Ishikawa (cell line): Measurements from ENCODE around the gene RAD51C.

Experiments used
- CEBPB ChIP-seq: IDR thresholded peaks from 2 replicates; pipeline ENCODE4 v1.6.1; 2012
- CREB1 ChIP-seq: IDR thresholded peaks from 2 replicates; pipeline ENCODE4 v1.6.1; 2012; ENCODE audit warnings: low read depth
- EGR1 ChIP-seq: IDR thresholded peaks from 2 replicates; pipeline ENCODE4 v1.6.1; 2012
- EP300 ChIP-seq: IDR thresholded peaks from 2 replicates; pipeline ENCODE4 v1.6.1; 2012; ENCODE audit warnings: borderline replicate concordance
- FOXM1 ChIP-seq: IDR thresholded peaks from 2 replicates; pipeline ENCODE4 v1.6.1; 2012; ENCODE audit warnings: low read depth, borderline replicate concordance
- NFIC ChIP-seq: IDR thresholded peaks from 2 replicates; pipeline ENCODE4 v1.6.1; 2012
- RAD21 ChIP-seq: IDR thresholded peaks from 2 replicates; pipeline ENCODE4 v1.6.1; 2012; ENCODE audit warnings: low read depth
- TAF1 ChIP-seq: IDR thresholded peaks from 2 replicates; pipeline ENCODE4 v1.6.1; 2012; ENCODE audit warnings: low read depth, mild to moderate bottlenecking
- TCF12 ChIP-seq: IDR thresholded peaks from 2 replicates; pipeline ENCODE4 v1.6.1; 2012; ENCODE audit warnings: low read depth
- TEAD4 ChIP-seq: IDR thresholded peaks from 2 replicates; pipeline ENCODE4 v1.6.1; 2012
- YY1 ChIP-seq: IDR thresholded peaks from 2 replicates; pipeline ENCODE4 v1.6.1; 2012; ENCODE audit warnings: low read depth
- ZBTB7A ChIP-seq: IDR thresholded peaks from 2 replicates; pipeline ENCODE4 v1.6.1; 2012; ENCODE audit warnings: low read depth
- TF ChIP-seq, protein P1 (sequence below): IDR thresholded peaks from 2 replicates; pipeline ENCODE4 v1.6.1; 2012; ENCODE audit warnings: low read depth, mild to moderate bottlenecking
- TF ChIP-seq, protein P2 (sequence below): IDR thresholded peaks from 2 replicates; pipeline ENCODE4 v1.6.1; 2012
- TF ChIP-seq, protein P3 (sequence below): IDR thresholded peaks from 2 replicates; pipeline ENCODE4 v1.6.1; 2012

RAD51C gene

DNA sequence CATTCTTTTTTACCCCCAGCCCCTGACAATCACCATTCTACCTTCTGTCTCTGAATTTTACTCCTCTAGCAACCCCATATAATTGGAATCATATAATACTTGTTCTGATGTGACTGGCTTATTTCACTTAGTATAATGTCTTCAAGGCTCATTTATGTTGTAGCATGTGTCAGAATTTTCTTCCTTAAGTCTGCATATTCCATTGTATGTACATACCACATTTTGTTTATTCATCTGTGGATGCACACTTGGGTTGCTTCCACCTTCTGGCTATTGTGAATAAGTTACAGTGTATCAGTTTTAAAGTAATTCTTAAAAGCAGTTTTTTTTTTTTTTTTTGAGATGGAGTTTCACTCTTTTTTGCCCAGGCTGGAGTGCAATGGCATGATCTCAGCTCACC lies 38.5 kb downstream of the RAD51C start:
- TF ChIP-seq CREB1 (no peak), YY1 (no peak), TEAD4 (no peak), CEBPB (no peak), TCF12 (no peak), NFIC (no peak)

DNA sequence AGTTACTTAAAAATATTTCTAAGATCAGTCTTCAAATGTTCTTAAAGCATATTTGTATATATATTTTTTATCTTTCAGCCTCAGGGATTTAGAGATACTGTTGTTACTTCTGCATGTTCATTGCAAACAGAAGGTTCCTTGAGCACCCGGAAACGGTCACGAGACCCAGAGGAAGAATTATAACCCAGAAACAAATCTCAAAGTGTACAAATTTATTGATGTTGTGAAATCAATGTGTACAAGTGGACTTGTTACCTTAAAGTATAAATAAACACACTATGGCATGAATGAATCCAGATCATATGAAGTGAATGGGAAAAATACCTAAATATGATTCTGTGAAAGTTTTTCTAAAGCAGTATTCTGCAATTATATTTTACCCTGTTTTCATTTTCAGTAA lies 41.6 kb downstream of the RAD51C start:
- TF ChIP-seq EP300 (no peak), CREB1 (no peak), EGR1 (no peak), FOXM1 (no peak), CEBPB (no peak), ZBTB7A (no peak), TEAD4 (no peak), TAF1 (no peak)
- TF ChIP-seq, protein P1, sequence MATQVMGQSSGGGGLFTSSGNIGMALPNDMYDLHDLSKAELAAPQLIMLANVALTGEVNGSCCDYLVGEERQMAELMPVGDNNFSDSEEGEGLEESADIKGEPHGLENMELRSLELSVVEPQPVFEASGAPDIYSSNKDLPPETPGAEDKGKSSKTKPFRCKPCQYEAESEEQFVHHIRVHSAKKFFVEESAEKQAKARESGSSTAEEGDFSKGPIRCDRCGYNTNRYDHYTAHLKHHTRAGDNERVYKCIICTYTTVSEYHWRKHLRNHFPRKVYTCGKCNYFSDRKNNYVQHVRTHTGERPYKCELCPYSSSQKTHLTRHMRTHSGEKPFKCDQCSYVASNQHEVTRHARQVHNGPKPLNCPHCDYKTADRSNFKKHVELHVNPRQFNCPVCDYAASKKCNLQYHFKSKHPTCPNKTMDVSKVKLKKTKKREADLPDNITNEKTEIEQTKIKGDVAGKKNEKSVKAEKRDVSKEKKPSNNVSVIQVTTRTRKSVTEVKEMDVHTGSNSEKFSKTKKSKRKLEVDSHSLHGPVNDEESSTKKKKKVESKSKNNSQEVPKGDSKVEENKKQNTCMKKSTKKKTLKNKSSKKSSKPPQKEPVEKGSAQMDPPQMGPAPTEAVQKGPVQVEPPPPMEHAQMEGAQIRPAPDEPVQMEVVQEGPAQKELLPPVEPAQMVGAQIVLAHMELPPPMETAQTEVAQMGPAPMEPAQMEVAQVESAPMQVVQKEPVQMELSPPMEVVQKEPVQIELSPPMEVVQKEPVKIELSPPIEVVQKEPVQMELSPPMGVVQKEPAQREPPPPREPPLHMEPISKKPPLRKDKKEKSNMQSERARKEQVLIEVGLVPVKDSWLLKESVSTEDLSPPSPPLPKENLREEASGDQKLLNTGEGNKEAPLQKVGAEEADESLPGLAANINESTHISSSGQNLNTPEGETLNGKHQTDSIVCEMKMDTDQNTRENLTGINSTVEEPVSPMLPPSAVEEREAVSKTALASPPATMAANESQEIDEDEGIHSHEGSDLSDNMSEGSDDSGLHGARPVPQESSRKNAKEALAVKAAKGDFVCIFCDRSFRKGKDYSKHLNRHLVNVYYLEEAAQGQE = no peak
- TF ChIP-seq, protein P2, sequence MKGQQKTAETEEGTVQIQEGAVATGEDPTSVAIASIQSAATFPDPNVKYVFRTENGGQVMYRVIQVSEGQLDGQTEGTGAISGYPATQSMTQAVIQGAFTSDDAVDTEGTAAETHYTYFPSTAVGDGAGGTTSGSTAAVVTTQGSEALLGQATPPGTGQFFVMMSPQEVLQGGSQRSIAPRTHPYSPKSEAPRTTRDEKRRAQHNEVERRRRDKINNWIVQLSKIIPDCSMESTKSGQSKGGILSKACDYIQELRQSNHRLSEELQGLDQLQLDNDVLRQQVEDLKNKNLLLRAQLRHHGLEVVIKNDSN = no peak

DNA sequence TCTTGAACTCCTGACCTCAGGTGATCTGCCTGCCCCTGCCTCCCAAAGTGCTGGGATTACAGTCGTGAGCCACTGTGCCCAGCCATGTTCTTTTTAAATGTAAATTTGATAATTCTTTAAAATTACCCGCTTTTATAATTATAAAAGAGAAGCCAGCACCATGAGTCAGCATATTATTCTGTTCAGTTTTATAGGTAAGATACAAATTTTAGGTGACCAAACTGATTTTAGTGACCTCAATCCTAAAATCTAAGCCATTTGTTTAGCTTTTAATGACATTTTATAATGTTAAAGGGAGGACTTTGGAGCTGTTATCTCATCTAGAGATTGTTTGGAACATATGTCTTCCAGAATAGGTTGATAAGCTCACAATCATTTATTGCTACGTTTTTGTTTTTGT lies 42.4 kb downstream of the RAD51C start:
- TF ChIP-seq TAF1 (no peak), CEBPB (no peak), FOXM1 (no peak), ZBTB7A (no peak), EP300 (no peak), NFIC (no peak), YY1 (no peak), TCF12 (no peak), CREB1 (no peak), EGR1 (no peak), RAD21 (no peak)
- TF ChIP-seq, protein P1 = no peak
- TF ChIP-seq, protein P3, sequence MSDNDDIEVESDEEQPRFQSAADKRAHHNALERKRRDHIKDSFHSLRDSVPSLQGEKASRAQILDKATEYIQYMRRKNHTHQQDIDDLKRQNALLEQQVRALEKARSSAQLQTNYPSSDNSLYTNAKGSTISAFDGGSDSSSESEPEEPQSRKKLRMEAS = no peak
- TF ChIP-seq, protein P2 = no peak

DNA sequence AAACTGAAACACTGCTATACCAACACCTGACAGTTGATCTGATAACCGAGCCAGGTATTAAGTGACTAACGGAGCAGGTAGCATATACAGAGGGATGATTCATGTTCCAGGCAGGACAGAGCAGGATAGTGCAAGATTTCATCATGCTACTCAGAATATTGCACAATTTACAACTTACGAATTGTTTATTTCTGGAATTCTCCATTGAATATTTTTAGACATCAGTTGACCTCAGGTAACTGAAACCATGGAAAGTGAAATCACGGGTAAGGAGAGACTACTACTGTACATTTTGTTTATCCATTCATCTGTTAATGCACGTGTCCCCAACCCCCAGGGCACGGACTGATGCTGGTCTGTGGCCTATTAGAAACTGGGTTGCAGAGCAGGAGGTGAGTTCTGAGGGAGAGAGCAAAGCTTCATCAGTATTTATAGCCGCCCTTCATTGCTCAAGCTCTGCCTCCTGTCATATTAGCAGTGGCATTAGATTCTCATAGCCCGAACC lies 48.8 kb downstream of the RAD51C start:
- no peak for TF ChIP-seq YY1
- TF ChIP-seq CEBPB = peak; percentile 68

DNA sequence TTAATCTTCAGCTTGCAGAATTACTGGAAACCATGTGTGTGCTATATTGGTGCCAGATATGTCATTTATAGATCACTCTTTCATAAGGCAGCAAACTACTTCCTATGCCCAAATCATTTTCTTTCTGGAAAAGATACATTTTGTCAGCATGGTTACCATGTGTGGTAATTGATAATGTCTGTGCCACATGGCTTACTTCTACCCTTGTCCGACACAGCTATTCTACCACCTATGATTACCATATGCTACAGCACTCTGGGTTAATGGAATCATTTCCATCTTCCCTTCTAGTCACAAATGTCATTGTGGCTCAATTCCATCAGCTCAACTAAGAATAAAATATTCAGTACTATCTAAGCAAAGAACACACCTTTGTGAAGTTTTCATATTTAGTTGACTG lies 55.3 kb downstream of the RAD51C start:
- no peak for TF ChIP-seq CEBPB
- no peak for TF ChIP-seq TAF1
- TF ChIP-seq ZBTB7A = no peak
- TF ChIP-seq, protein P3 = no peak
- no peak for TF ChIP-seq FOXM1
- TF ChIP-seq NFIC = no peak
- no peak for TF ChIP-seq EGR1
- no peak for TF ChIP-seq RAD21
- no peak for TF ChIP-seq YY1
- TF ChIP-seq EP300 = no peak
- no peak for TF ChIP-seq TCF12

DNA sequence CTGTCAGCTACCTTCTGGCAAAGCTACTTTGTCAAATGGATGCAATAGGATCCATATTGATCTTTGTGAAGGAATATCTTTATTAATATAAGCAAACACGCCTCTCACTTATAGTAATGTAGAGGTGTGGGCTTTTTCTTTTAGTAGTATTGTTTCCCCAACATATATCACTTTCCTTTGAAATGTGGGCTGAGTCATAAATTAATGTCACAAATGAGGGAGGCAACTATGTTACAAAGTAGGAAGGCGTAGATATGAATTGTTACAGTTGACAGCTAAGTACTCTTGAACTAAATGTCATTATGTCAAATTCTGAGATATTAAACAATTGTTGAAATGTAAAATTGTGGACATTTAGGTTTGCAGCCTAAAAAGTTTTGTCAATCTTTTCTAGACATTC lies 60.6 kb downstream of the RAD51C start:
- TF ChIP-seq EP300 (no peak), YY1 (no peak), FOXM1 (no peak), CEBPB (no peak), NFIC (no peak), TCF12 (no peak), RAD21 (no peak), TEAD4 (no peak)
- TF ChIP-seq, protein P1 = no peak
